A549 (cell line): ENCODE measurements around the gene HPD. TPM values are rescaled to one million over a fixed set of nuclear protein-coding genes. Genes with fewer than 3 reads are reported as not detected.

Experiments used
- ATAC-seq, 2 experiments: fragments of 200-7000 bp in 1 of 2; fragments of >200 bp in 1 of 2; cut with Nextera tagmentation in 1 of 2; cut with Tn5 transposase in 1 of 2; 3 replicates each; pipeline versions ENCODE4 v1.8.0 to v1.9.1; 2018 to 2020; ENCODE audit warnings: mild to moderate bottlenecking in 1 of 2, moderate library complexity in 1 of 2
- CTCF ChIA-PET: fragments of 300-600 bp; sonication (Branson Sonifier 250); formaldehyde crosslinking; extraction: SDS; loops from one replicate; lab custom pipeline; 2021; ENCODE audit warnings: antibody characterized with exemption, inconsistent platforms; lab: Yijun Ruan, JAX
- POLR2A ChIA-PET: fragments of 350-600 bp; formaldehyde crosslinking; extraction: SDS; loops from one replicate; lab custom pipeline; 2021; ENCODE audit warnings: antibody characterized with exemption, inconsistent platforms; lab: Yijun Ruan, JAX
- DNase-seq, 2 experiments: peaks; one replicate each; pipeline versions ENCODE4 v3.0.0 to v3.0.0-alpha.2; 2011 to 2016; ENCODE audit warnings: low read depth in 1 of 2, low spot score in 1 of 2
- FAIRE-seq: peaks from 2 replicates; lab custom pipeline; 2011; peaks lifted over from hg19 to GRCh38; lab: Jason Lieb, UNC
- H3K27ac ChIP-seq, 2 experiments: fragments of >200 bp; sonication (Bioruptor Twin); formaldehyde crosslinking; 3 replicates each; pipeline ENCODE4 v1.5.1; 2016 to 2017
- H3K4me1 ChIP-seq: fragments of >200 bp; sonication (Bioruptor Twin); formaldehyde crosslinking; 3 replicates; pipeline ENCODE4 v1.6.1; 2016
- H3K4me2 ChIP-seq: fragments of >200 bp; sonication (Bioruptor Twin); formaldehyde crosslinking; 3 replicates; pipeline ENCODE4 v1.6.1; 2016
- H3K4me3 ChIP-seq: fragments of >200 bp; sonication (Bioruptor Twin); formaldehyde crosslinking; 3 replicates; pipeline ENCODE4 v1.5.1; 2016
- H3K9me3 ChIP-seq: fragments of >200 bp; sonication (Bioruptor Twin); formaldehyde crosslinking; 3 replicates; pipeline ENCODE4 v1.6.1; 2016
- BHLHE40 ChIP-seq: IDR thresholded peaks from 2 replicates; pipeline ENCODE4 v1.6.1; 2012; ENCODE audit warnings: low read depth, low read length, inconsistent platforms
- CBX8 ChIP-seq: fragments of 200-600 bp; sonication (generic); IDR thresholded peaks from 2 replicates; pipeline ENCODE4 v1.6.1; 2016
- EP300 ChIP-seq, 2 experiments: fragments of >200 bp; sonication (Bioruptor Twin); formaldehyde crosslinking; IDR thresholded peaks; 2 replicates in 1 of 2; 3 replicates in 1 of 2; pipeline ENCODE4 v1.6.1; 2016 to 2017
- FOSB ChIP-seq: fragments of 250-450 bp; sonication (Bioruptor Pico); IDR thresholded peaks from 2 replicates; pipeline ENCODE4 v1.5.0; 2020; ENCODE audit warnings: mild to moderate bottlenecking, moderate library complexity
- FOXS1 ChIP-seq: fragments of 250-450 bp; sonication (Bioruptor Pico); IDR thresholded peaks from 2 replicates; pipeline ENCODE4 v1.5.0; 2020; ENCODE audit warnings: mild to moderate bottlenecking, moderate library complexity
- GATA3 ChIP-seq: IDR thresholded peaks from 2 replicates; pipeline ENCODE4 v1.6.1; 2012; ENCODE audit warnings: borderline replicate concordance
- HDAC2 ChIP-seq: fragments of 200-600 bp; sonication (generic); IDR thresholded peaks from 2 replicates; pipeline ENCODE4 v1.6.1; 2016
- HEYL ChIP-seq: fragments of 250-450 bp; sonication (Bioruptor Pico); IDR thresholded peaks from 2 replicates; pipeline ENCODE4 v1.8.0; 2021; ENCODE audit warnings: mild to moderate bottlenecking, moderate library complexity
- HOXA7 ChIP-seq: fragments of 250-450 bp; sonication (Bioruptor Pico); IDR thresholded peaks from 2 replicates; pipeline ENCODE4 v1.5.0; 2020; ENCODE audit warnings: mild to moderate bottlenecking, moderate library complexity
- HOXB13 ChIP-seq: fragments of 250-450 bp; sonication (Bioruptor Pico); IDR thresholded peaks from 2 replicates; pipeline ENCODE4 v1.5.0; 2020; ENCODE audit warnings: low read depth, mild to moderate bottlenecking, moderate library complexity
- JUNB ChIP-seq: fragments of >200 bp; sonication (Bioruptor Twin); formaldehyde crosslinking; IDR thresholded peaks from 2 replicates; pipeline ENCODE4 v1.6.1; 2016
- KDM1A ChIP-seq: fragments of 200-600 bp; sonication (generic); IDR thresholded peaks from 2 replicates; pipeline ENCODE4 v1.6.1; 2016; ENCODE audit warnings: low read depth, mild to moderate bottlenecking
- KDM5A ChIP-seq: fragments of 200-600 bp; sonication (generic); IDR thresholded peaks from 2 replicates; pipeline ENCODE4 v1.6.1; 2016; ENCODE audit warnings: antibody characterized with exemption, mild to moderate bottlenecking
- MAFK ChIP-seq: fragments of 450-650 bp; IDR thresholded peaks from 2 replicates; pipeline ENCODE4 v1.6.1; 2014; ENCODE audit not compliant: partially characterized antibody
- MAZ ChIP-seq: fragments of 150-350 bp; IDR thresholded peaks from 2 replicates; pipeline ENCODE4 v1.6.1; 2014; ENCODE audit warnings: antibody characterized with exemption, low read depth, low read length, borderline replicate concordance
- MYC ChIP-seq: IDR thresholded peaks from 2 replicates; pipeline ENCODE4 v1.6.1; 2012; ENCODE audit warnings: mild to moderate bottlenecking, inconsistent platforms, low read length, improper control_type of control experiment, borderline replicate concordance
- NPAS2 ChIP-seq: fragments of 250-450 bp; sonication (Bioruptor Pico); IDR thresholded peaks from 2 replicates; pipeline ENCODE4 v1.8.0; 2022; ENCODE audit warnings: mild to moderate bottlenecking, moderate library complexity, borderline replicate concordance
- PHF8 ChIP-seq: fragments of 200-600 bp; sonication (generic); IDR thresholded peaks from 2 replicates; pipeline ENCODE4 v1.6.1; 2016; ENCODE audit warnings: low read depth, mild to moderate bottlenecking, antibody characterized with exemption, moderate library complexity, borderline replicate concordance
- RAD21 ChIP-seq, 2 experiments: fragments of >200 bp in 1 of 2; sonication (Bioruptor Twin) in 1 of 2; formaldehyde crosslinking in 1 of 2; IDR thresholded peaks in 1 of 2; conservative IDR thresholded peaks in 1 of 2; 2 replicates in 1 of 2; 3 replicates in 1 of 2; pipeline ENCODE4 v1.6.1; 2012 to 2018; ENCODE audit warnings: inconsistent platforms in 1 of 2
- RNF2 ChIP-seq: fragments of 200-600 bp; sonication (generic); IDR thresholded peaks from 2 replicates; pipeline ENCODE4 v1.6.1; 2016; ENCODE audit warnings: low read depth, mild to moderate bottlenecking, antibody characterized with exemption, moderate library complexity, borderline replicate concordance
- SMC3 ChIP-seq: fragments of >200 bp; sonication (Bioruptor Twin); formaldehyde crosslinking; IDR thresholded peaks from 3 replicates; pipeline ENCODE4 v1.6.1; 2018; ENCODE audit warnings: inconsistent platforms
- SREBF2 ChIP-seq: fragments of 450-650 bp; IDR thresholded peaks from 2 replicates; pipeline ENCODE4 v1.6.1; 2014; ENCODE audit warnings: mild to moderate bottlenecking, moderate library complexity
- WGBS: methylation state at CpG from one replicate; pipeline ENCODE4 v1.1.6; 2017; ENCODE audit errors: missing lambda C conversion rate; 5-methylcytosine and 5-hydroxymethylcytosine counted together
- polyA plus RNA-seq, 4 experiments: library from polyadenylated mRNA; depleted of rRNA in 3 of 4; stranded (reverse); fragments of >200 nt; fragmentation: RNase III in 1 of 4; extraction: RNeasy Plus Mini Kit Qiagen cat#74134 plus additional on column Dnase treatment in 1 of 4; gene quantifications; 2 replicates in 3 of 4; 3 replicates in 1 of 4; pipeline ENCODE4 v1.2.3, GENCODE V29; 2011 to 2017
- TF ChIP-seq, protein P1 (sequence below): fragments of 200-600 bp; sonication (generic); IDR thresholded peaks from 2 replicates; pipeline ENCODE4 v1.6.1; 2016; ENCODE audit warnings: antibody characterized with exemption, mild to moderate bottlenecking, moderate library complexity
- TF ChIP-seq, protein P2 (sequence below): IDR thresholded peaks from 2 replicates; pipeline ENCODE4 v1.6.1; 2012
- TF ChIP-seq, protein P3 (sequence below): IDR thresholded peaks from 2 replicates; pipeline ENCODE4 v1.6.1; 2012
- TF ChIP-seq, protein P4 (sequence below): IDR thresholded peaks from 2 replicates; pipeline ENCODE4 v1.6.1; 2012; ENCODE audit warnings: low read depth, borderline replicate concordance
- TF ChIP-seq, protein P5 (sequence below): fragments of 250-450 bp; sonication (Bioruptor Pico); IDR thresholded peaks from 2 replicates; pipeline ENCODE4 v1.5.0; 2020; ENCODE audit warnings: low read depth, mild to moderate bottlenecking, moderate library complexity

HPD gene
- polyA plus RNA-seq, 2 of the 4 experiments (the other 2 are of a cell fraction) = 1.7 to 1.8 TPM

DNA sequence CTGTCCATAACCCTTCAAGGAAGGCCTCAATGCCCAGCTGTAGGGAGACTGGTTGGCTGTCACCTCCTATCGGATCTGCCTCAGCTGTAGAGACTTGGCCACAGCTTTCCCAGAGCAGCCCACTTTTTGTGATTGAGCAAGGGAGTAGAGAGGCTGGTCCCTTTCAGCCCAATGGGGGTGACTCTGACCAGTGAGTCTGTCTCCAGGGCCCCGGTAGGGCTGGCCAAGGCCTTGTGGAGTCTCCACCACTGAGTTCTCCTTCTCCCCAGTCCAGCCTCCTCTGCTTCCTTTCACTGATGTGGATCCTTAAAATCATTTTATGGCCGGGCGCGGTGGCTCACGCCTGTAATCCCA, 14.5 kb upstream of the HPD start:
- H3K4me3 ChIP-seq = no peak overlapping the region
- ChIA-PET CTCF (interaction anchor here (0.7 to 1.7 kb wide), 9 partner anchors 9 to 100 kb away, joined by 3 to 6 read pairs (median 4); partner anchors contain the start of genes PSMD9 and RHOF), POLR2A (no interaction called here)
- DNase-seq (no peak), ATAC-seq (peak; percentile 27 to 47; a peak in 2 of 6 replicates), FAIRE-seq (no peak)
- no peak overlapping the region for H3K4me2 ChIP-seq
- no peak overlapping the region for H3K27ac ChIP-seq
- no peak for TF ChIP-seq HOXB13
- TF ChIP-seq KDM1A = no peak
- no peak for TF ChIP-seq FOSB (CRISPR knock-in tag)
- no peak for TF ChIP-seq RNF2
- no peak for TF ChIP-seq HDAC2
- TF ChIP-seq, protein P1, sequence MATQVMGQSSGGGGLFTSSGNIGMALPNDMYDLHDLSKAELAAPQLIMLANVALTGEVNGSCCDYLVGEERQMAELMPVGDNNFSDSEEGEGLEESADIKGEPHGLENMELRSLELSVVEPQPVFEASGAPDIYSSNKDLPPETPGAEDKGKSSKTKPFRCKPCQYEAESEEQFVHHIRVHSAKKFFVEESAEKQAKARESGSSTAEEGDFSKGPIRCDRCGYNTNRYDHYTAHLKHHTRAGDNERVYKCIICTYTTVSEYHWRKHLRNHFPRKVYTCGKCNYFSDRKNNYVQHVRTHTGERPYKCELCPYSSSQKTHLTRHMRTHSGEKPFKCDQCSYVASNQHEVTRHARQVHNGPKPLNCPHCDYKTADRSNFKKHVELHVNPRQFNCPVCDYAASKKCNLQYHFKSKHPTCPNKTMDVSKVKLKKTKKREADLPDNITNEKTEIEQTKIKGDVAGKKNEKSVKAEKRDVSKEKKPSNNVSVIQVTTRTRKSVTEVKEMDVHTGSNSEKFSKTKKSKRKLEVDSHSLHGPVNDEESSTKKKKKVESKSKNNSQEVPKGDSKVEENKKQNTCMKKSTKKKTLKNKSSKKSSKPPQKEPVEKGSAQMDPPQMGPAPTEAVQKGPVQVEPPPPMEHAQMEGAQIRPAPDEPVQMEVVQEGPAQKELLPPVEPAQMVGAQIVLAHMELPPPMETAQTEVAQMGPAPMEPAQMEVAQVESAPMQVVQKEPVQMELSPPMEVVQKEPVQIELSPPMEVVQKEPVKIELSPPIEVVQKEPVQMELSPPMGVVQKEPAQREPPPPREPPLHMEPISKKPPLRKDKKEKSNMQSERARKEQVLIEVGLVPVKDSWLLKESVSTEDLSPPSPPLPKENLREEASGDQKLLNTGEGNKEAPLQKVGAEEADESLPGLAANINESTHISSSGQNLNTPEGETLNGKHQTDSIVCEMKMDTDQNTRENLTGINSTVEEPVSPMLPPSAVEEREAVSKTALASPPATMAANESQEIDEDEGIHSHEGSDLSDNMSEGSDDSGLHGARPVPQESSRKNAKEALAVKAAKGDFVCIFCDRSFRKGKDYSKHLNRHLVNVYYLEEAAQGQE = no peak
- no peak for TF ChIP-seq SREBF2
- no peak for TF ChIP-seq RAD21 (conservative IDR thresholded peaks at IDR 0.05 in 1 of 2, IDR thresholded peaks at IDR 0.05 in 1 of 2)
- TF ChIP-seq HOXA7 (CRISPR knock-in tag) = no peak
- no peak for TF ChIP-seq HEYL (CRISPR knock-in tag)
- TF ChIP-seq KDM5A = no peak
- no peak for TF ChIP-seq EP300 (IDR thresholded peaks at IDR 0.05)
- TF ChIP-seq, protein P2, sequence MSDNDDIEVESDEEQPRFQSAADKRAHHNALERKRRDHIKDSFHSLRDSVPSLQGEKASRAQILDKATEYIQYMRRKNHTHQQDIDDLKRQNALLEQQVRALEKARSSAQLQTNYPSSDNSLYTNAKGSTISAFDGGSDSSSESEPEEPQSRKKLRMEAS = no peak
- no peak for TF ChIP-seq PHF8
- TF ChIP-seq MYC = no peak
- no peak for TF ChIP-seq NPAS2 (CRISPR knock-in tag)
- TF ChIP-seq GATA3 = no peak
- no peak for TF ChIP-seq BHLHE40
- TF ChIP-seq, protein P3, sequence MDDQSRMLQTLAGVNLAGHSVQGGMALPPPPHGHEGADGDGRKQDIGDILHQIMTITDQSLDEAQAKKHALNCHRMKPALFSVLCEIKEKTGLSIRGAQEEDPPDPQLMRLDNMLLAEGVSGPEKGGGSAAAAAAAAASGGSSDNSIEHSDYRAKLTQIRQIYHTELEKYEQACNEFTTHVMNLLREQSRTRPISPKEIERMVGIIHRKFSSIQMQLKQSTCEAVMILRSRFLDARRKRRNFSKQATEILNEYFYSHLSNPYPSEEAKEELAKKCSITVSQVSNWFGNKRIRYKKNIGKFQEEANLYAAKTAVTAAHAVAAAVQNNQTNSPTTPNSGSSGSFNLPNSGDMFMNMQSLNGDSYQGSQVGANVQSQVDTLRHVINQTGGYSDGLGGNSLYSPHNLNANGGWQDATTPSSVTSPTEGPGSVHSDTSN = no peak
- TF ChIP-seq, protein P4, sequence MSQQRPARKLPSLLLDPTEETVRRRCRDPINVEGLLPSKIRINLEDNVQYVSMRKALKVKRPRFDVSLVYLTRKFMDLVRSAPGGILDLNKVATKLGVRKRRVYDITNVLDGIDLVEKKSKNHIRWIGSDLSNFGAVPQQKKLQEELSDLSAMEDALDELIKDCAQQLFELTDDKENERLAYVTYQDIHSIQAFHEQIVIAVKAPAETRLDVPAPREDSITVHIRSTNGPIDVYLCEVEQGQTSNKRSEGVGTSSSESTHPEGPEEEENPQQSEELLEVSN = no peak
- no peaks in the 10 kb centered on the region for H3K4me1 ChIP-seq
- H3K9me3 ChIP-seq = no peaks in the 10 kb centered on the region
- 94% methylated on average over 6 of the region's 6 CpGs for WGBS

DNA sequence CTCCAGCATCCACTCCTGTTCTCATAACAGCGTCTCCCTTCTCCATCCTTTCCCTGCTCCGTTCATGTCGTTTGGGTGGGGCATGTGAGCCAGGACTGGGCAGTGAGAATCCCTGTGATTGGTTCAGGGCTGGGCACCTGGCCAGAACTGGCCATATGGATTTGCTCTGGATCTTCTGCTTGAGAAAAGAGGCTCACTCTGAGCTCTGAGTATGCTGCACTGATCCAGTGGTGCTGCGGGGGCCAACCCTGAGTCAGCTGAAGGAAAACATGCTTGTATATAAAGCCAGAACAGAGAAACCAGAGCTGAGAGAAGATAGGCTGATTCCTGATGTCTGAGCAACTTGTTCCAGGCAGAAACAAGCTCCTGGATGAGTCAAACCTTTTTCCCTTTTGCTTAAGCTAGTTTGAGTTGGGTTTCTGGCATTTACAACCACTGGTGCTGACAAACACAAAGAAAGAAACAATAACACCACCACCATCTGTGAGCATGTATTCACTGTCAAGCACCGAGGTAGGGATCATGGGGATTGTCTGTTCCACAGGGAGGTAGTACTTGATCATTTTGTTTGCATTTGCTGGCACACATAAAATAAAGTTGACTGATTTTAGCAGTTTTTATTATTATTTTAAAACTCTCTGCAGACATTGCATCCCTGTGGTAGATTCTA, 14.0 kb upstream of the HPD start:
- CTCF ChIA-PET = interaction anchor here (0.8 to 1.7 kb wide), 7 partner anchors 10 to 100 kb away, joined by 3 to 6 read pairs (median 4); partner anchors contain the start of gene RHOF
- no peak overlapping the region for H3K4me2 ChIP-seq
- FAIRE-seq = no peak
- TF ChIP-seq MAFK (no peak), MAZ (no peak), GATA3 (no peak), JUNB (no peak), RAD21 (conservative IDR thresholded peaks at IDR 0.05 in 1 of 2, IDR thresholded peaks at IDR 0.05 in 1 of 2) (no peak), SMC3 (no peak), CBX8 (no peak), HDAC2 (no peak), FOXS1 (CRISPR knock-in tag) (no peak), MYC (no peak), HOXB13 (no peak), FOSB (CRISPR knock-in tag) (no peak)
- TF ChIP-seq, protein P1 = no peak
- TF ChIP-seq, protein P5, sequence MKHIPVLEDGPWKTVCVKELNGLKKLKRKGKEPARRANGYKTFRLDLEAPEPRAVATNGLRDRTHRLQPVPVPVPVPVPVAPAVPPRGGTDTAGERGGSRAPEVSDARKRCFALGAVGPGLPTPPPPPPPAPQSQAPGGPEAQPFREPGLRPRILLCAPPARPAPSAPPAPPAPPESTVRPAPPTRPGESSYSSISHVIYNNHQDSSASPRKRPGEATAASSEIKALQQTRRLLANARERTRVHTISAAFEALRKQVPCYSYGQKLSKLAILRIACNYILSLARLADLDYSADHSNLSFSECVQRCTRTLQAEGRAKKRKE (CRISPR knock-in tag) = no peak

More for the DNA sequence above, 14.0 kb upstream of the HPD start:
- Histone ChIP-seq H3K4me1 (no peaks in the 10 kb centered on the region), H3K27ac (no peak overlapping the region), H3K9me3 (no peaks in the 10 kb centered on the region), H3K4me3 (no peak overlapping the region)
- DNase-seq (no peak), ATAC-seq (peak in 1 of 2 experiments; percentile 58; a peak in 3 of 6 replicates)
- WGBS = 53% methylated on average over 5 of the region's 5 CpGs
- POLR2A ChIA-PET = no interaction called here
